Activated naive CD4-positive, alpha-beta T cell treated with anti-CD3 and anti-CD28 coated beads, Interleukin-2, amount 10 ng/mL, durations not matched to agents 7 days and 5 days (primary cell): ENCODE measurements around the gene MOCS2.

Source experiments
- CTCF ChIA-PET: fragments of 350-600 bp; sonication (Branson Sonifier 250); formaldehyde crosslinking; loops from one replicate; lab custom pipeline; 2021; ENCODE audit warnings: antibody characterized with exemption; lab: Charles Lee
- DNase-seq: peaks from one replicate; pipeline ENCODE4 v3.0.0-alpha.2; 2020
- H3K27ac Mint-ChIP-seq: one replicate; pipeline ENCODE4 v1.8.0; 2021; ENCODE audit warnings: mild to moderate bottlenecking, moderate library complexity, mixed read lengths
- H3K27me3 Mint-ChIP-seq: one replicate; pipeline ENCODE4 v1.8.0; 2021; ENCODE audit warnings: mild to moderate bottlenecking, mixed read lengths
- H3K36me3 Mint-ChIP-seq: one replicate; pipeline ENCODE4 v1.8.0; 2021; ENCODE audit warnings: mixed read lengths
- H3K4me1 Mint-ChIP-seq: one replicate; pipeline ENCODE4 v1.8.0; 2021; ENCODE audit warnings: mixed read lengths
- H3K4me3 Mint-ChIP-seq: one replicate; pipeline ENCODE4 v1.8.0; 2021; ENCODE audit warnings: mild to moderate bottlenecking, moderate library complexity, mixed read lengths
- H3K9me3 Mint-ChIP-seq: one replicate; pipeline ENCODE4 v1.8.0; 2021; ENCODE audit warnings: mixed read lengths

The MOCS2 gene

GRCh38 chr5:53059281-53059680 is 50.3 kb downstream of the MOCS2 start:
- DNase-seq = no peak
- CTCF ChIA-PET = no interaction called here
- Mint-ChIP-seq H3K4me1 (no peaks in the 10 kb centered on the region), H3K4me3 (no peak overlapping the region), H3K9me3 (no peaks in the 10 kb centered on the region), H3K36me3 (peaks cover 36% of the 10 kb centered on the region), H3K27ac (no peak overlapping the region), H3K27me3 (no peaks in the 10 kb centered on the region)

GRCh38 chr5:53055365-53055764 is 54.2 kb downstream of the MOCS2 start:
- H3K27me3 Mint-ChIP-seq = no peaks in the 10 kb centered on the region
- H3K4me3 Mint-ChIP-seq = no peak overlapping the region
- CTCF ChIA-PET = no interaction called here
- no peaks in the 10 kb centered on the region for H3K4me1 Mint-ChIP-seq
- H3K27ac Mint-ChIP-seq = no peak overlapping the region
- no peaks in the 10 kb centered on the region for H3K9me3 Mint-ChIP-seq
- no peak for DNase-seq
- peaks cover 27% of the 10 kb centered on the region for H3K36me3 Mint-ChIP-seq

- no peaks in the 10 kb centered on the region for H3K4me1 Mint-ChIP-seq
- no peak for DNase-seq
- CTCF ChIA-PET = no interaction called here
- peaks cover 18% of the 10 kb centered on the region for H3K36me3 Mint-ChIP-seq
- H3K27ac Mint-ChIP-seq = no peak overlapping the region
- H3K27me3 Mint-ChIP-seq = no peaks in the 10 kb centered on the region
- H3K4me3 Mint-ChIP-seq = no peak overlapping the region
- H3K9me3 Mint-ChIP-seq = no peaks in the 10 kb centered on the region
These were observed 56.2 kb downstream of the MOCS2 start for GRCh38 chr5:53053364-53053763.

GRCh38 chr5:53052499-53052898 is 57.1 kb downstream of the MOCS2 start:
- Mint-ChIP-seq H3K9me3 (no peaks in the 10 kb centered on the region), H3K4me3 (no peak overlapping the region), H3K36me3 (peaks cover 21% of the 10 kb centered on the region), H3K4me1 (no peaks in the 10 kb centered on the region), H3K27me3 (no peaks in the 10 kb centered on the region), H3K27ac (no peak overlapping the region)
- DNase-seq = no peak
- CTCF ChIA-PET = no interaction called here

GRCh38 chr5:53048248-53048647 is 61.3 kb downstream of the MOCS2 start:
- Mint-ChIP-seq H3K27me3 (no peaks in the 10 kb centered on the region), H3K9me3 (no peaks in the 10 kb centered on the region), H3K4me1 (peaks cover 17% of the 10 kb centered on the region), H3K36me3 (peaks cover 40% of the 10 kb centered on the region), H3K4me3 (no peak overlapping the region), H3K27ac (no peak overlapping the region)
- no peak for DNase-seq
- CTCF ChIA-PET = interaction anchor here (0.6 kb wide), 1 partner anchor 1510 kb away, joined by 3 read pairs; no protein-coding TSS in a partner anchor
